HG03060 (cell line): ENCODE results near the gene CCDC13.
A peak's percentile ranks its signal among the peaks of the same experiment; 100 is the strongest.

Experiments
- ATAC-seq: cut with Tn5 transposase; IDR thresholded peaks from one replicate; pipeline ENCODE4 v1.9.1; 2021; ENCODE audit warnings: low read depth, moderate number of reproducible peaks; ENCODE audit not compliant: unreplicated experiment

CCDC13 gene

GRCh38 chr3:42799376-42799775, 26.3 kb upstream of the CCDC13 start:
- ATAC-seq: no peak

GRCh38 chr3:42796332-42796885, 23.4 kb upstream of the CCDC13 start:
- no peak for ATAC-seq

GRCh38 chr3:42795621-42796181, 22.6 kb upstream of the CCDC13 start:
- no peak for ATAC-seq

- no peak for ATAC-seq
These were observed 17.7 kb upstream of the CCDC13 start for GRCh38 chr3:42790714-42791229.

GRCh38 chr3:42786631-42787030, 13.6 kb upstream of the CCDC13 start:
- ATAC-seq: no peak

GRCh38 chr3:42786212-42786611, 13.2 kb upstream of the CCDC13 start:
- ATAC-seq: no peak

- ATAC-seq: no peak
These were observed 8.0 kb upstream of the CCDC13 start for GRCh38 chr3:42780892-42781700.

GRCh38 chr3:42780398-42780797, 7.3 kb upstream of the CCDC13 start:
- no peak for ATAC-seq

- ATAC-seq: no peak
These were observed 5.6 kb upstream of the CCDC13 start for GRCh38 chr3:42778644-42779043.

- ATAC-seq: peak; percentile 10
These were observed 327 bp upstream of the CCDC13 start for GRCh38 chr3:42773409-42773751.

- ATAC-seq: no peak
These were observed 1.8 kb downstream of the CCDC13 start for GRCh38 chr3:42771271-42771670.

GRCh38 chr3:42769477-42770131, 3.4 kb downstream of the CCDC13 start:
- no peak for ATAC-seq

GRCh38 chr3:42764561-42765295, 8.3 kb downstream of the CCDC13 start:
- ATAC-seq: no peak

- no peak for ATAC-seq
These were observed 8.9 kb downstream of the CCDC13 start for GRCh38 chr3:42764115-42764514.

GRCh38 chr3:42763021-42763420, 10.0 kb downstream of the CCDC13 start:
- no peak for ATAC-seq

GRCh38 chr3:42762046-42762724, 10.9 kb downstream of the CCDC13 start:
- ATAC-seq: no peak

- no peak for ATAC-seq
These were observed 14.9 kb downstream of the CCDC13 start for GRCh38 chr3:42758126-42758525.

GRCh38 chr3:42756681-42757213, 16.3 kb downstream of the CCDC13 start:
- no peak for ATAC-seq

- ATAC-seq: no peak
These were observed 17.1 kb downstream of the CCDC13 start for GRCh38 chr3:42755681-42756578.
